ENCODE measurements around the gene C6.

C6 gene

GRCh38 chr5:41243558-41243957 lies 30.2 kb upstream of the C6 start:
- Histone ChIP-seq H3K9me2 (replicated peaks; ENCODE audit: control insufficient read depth, low read length) (no peaks in the 10 kb centered on the region), H3K27ac (ENCODE audit: low read depth, low read length) (no peak overlapping the region), H3K9me3 (ENCODE audit: control insufficient read depth, insufficient read depth, low read length) (no peaks in the 10 kb centered on the region), H3K79me2 (ENCODE audit: control insufficient read depth, low read length) (no peaks in the 10 kb centered on the region), H3K36me3 (ENCODE audit: control insufficient read depth, low read length) (no peaks in the 10 kb centered on the region), H3K4me1 (ENCODE audit: control insufficient read depth, low read length) (no peaks in the 10 kb centered on the region), H3K4me3 (ENCODE audit: low read length) (no peak overlapping the region), H4K20me1 (ENCODE audit: control insufficient read depth, insufficient read depth, low read depth, low read length) (no peaks in the 10 kb centered on the region), H3F3A (ENCODE audit: control insufficient read depth, insufficient read depth) (no peaks in the 10 kb centered on the region), H3K27me3 (ENCODE audit: control insufficient read depth, low read length) (no peaks in the 10 kb centered on the region), H3K4me2 (ENCODE audit: low read length) (no peak overlapping the region)
- TF ChIP-seq CTCF (IDR thresholded peaks at IDR 0.05; ENCODE audit: low read depth, low read length, poor library complexity, severe bottlenecking) (no peak), EZH2phosphoT487 (IDR thresholded peaks at IDR 0.05; ENCODE audit: borderline replicate concordance, low read length) (no peak)

GRCh38 chr5:41240985-41241384 lies 27.7 kb upstream of the C6 start:
- TF ChIP-seq EZH2phosphoT487 (IDR thresholded peaks at IDR 0.05; ENCODE audit: borderline replicate concordance, low read length) (no peak), CTCF (IDR thresholded peaks at IDR 0.05; ENCODE audit: low read depth, low read length, poor library complexity, severe bottlenecking) (no peak)
- no peak overlapping the region for H3K4me3 ChIP-seq (ENCODE audit: low read length)
- H3K79me2 ChIP-seq (ENCODE audit: control insufficient read depth, low read length), result no peaks in the 10 kb centered on the region
- H3K9me2 ChIP-seq (replicated peaks; ENCODE audit: control insufficient read depth, low read length), result no peaks in the 10 kb centered on the region
- H3K4me1 ChIP-seq (ENCODE audit: control insufficient read depth, low read length), result no peaks in the 10 kb centered on the region
- H3K4me2 ChIP-seq (ENCODE audit: low read length), result no peak overlapping the region
- H3K27ac ChIP-seq (ENCODE audit: low read depth, low read length), result no peak overlapping the region
- H3F3A ChIP-seq (ENCODE audit: control insufficient read depth, insufficient read depth), result no peaks in the 10 kb centered on the region
- no peaks in the 10 kb centered on the region for H3K36me3 ChIP-seq (ENCODE audit: control insufficient read depth, low read length)
- no peaks in the 10 kb centered on the region for H3K27me3 ChIP-seq (ENCODE audit: control insufficient read depth, low read length)
- H3K9me3 ChIP-seq (ENCODE audit: control insufficient read depth, insufficient read depth, low read length), result no peaks in the 10 kb centered on the region
- no peaks in the 10 kb centered on the region for H4K20me1 ChIP-seq (ENCODE audit: control insufficient read depth, insufficient read depth, low read depth, low read length)

- TF ChIP-seq CTCF (IDR thresholded peaks at IDR 0.05; ENCODE audit: low read depth, low read length, poor library complexity, severe bottlenecking) (no peak), EZH2phosphoT487 (IDR thresholded peaks at IDR 0.05; ENCODE audit: borderline replicate concordance, low read length) (no peak)
These were observed 27.1 kb upstream of the C6 start for GRCh38 chr5:41240390-41240789.

GRCh38 chr5:41234475-41234874 lies 21.1 kb upstream of the C6 start:
- Histone ChIP-seq H3K4me1 (ENCODE audit: control insufficient read depth, low read length) (no peaks in the 10 kb centered on the region), H3K9me2 (replicated peaks; ENCODE audit: control insufficient read depth, low read length) (no peaks in the 10 kb centered on the region), H3K27me3 (ENCODE audit: control insufficient read depth, low read length) (no peaks in the 10 kb centered on the region), H3K4me3 (ENCODE audit: low read length) (no peak overlapping the region), H3F3A (ENCODE audit: control insufficient read depth, insufficient read depth) (no peaks in the 10 kb centered on the region), H4K20me1 (ENCODE audit: control insufficient read depth, insufficient read depth, low read depth, low read length) (no peaks in the 10 kb centered on the region), H3K79me2 (ENCODE audit: control insufficient read depth, low read length) (no peaks in the 10 kb centered on the region), H3K9me3 (ENCODE audit: control insufficient read depth, insufficient read depth, low read length) (no peaks in the 10 kb centered on the region), H3K4me2 (ENCODE audit: low read length) (no peak overlapping the region), H3K27ac (ENCODE audit: low read depth, low read length) (no peak overlapping the region), H3K36me3 (ENCODE audit: control insufficient read depth, low read length) (no peaks in the 10 kb centered on the region)
- no peak for TF ChIP-seq EZH2phosphoT487 (IDR thresholded peaks at IDR 0.05; ENCODE audit: borderline replicate concordance, low read length)
- no peak for TF ChIP-seq CTCF (IDR thresholded peaks at IDR 0.05; ENCODE audit: low read depth, low read length, poor library complexity, severe bottlenecking)

More at GRCh38 chr5:41240390-41240789, 27.1 kb upstream of the C6 start:
- no peaks in the 10 kb centered on the region for H3K79me2 ChIP-seq (ENCODE audit: control insufficient read depth, low read length)
- H4K20me1 ChIP-seq (ENCODE audit: control insufficient read depth, insufficient read depth, low read depth, low read length), result no peaks in the 10 kb centered on the region
- H3K4me2 ChIP-seq (ENCODE audit: low read length), result no peak overlapping the region
- no peaks in the 10 kb centered on the region for H3K9me2 ChIP-seq (replicated peaks; ENCODE audit: control insufficient read depth, low read length)
- H3K9me3 ChIP-seq (ENCODE audit: control insufficient read depth, insufficient read depth, low read length), result no peaks in the 10 kb centered on the region
- no peak overlapping the region for H3K27ac ChIP-seq (ENCODE audit: low read depth, low read length)
- no peaks in the 10 kb centered on the region for H3K4me1 ChIP-seq (ENCODE audit: control insufficient read depth, low read length)
- no peaks in the 10 kb centered on the region for H3F3A ChIP-seq (ENCODE audit: control insufficient read depth, insufficient read depth)
- H3K27me3 ChIP-seq (ENCODE audit: control insufficient read depth, low read length), result no peaks in the 10 kb centered on the region
- H3K36me3 ChIP-seq (ENCODE audit: control insufficient read depth, low read length), result no peaks in the 10 kb centered on the region
- no peak overlapping the region for H3K4me3 ChIP-seq (ENCODE audit: low read length)

Measured in DOHH2 (cell line).